Measurements from ENCODE around the gene ATP8A2. TPM values are rescaled to one million over a fixed set of nuclear protein-coding genes. Genes with fewer than 3 reads are reported as not detected.

Gene ATP8A2
- total RNA-seq, 1 donor from 2014 or later: 1.7 TPM

GRCh38 chr13:25701304-25701703 is 329.5 kb downstream of the ATP8A2 start:
- no peak overlapping the region for H3K27ac ChIP-seq
- intact Hi-C loops (cut with DNase I): no loop called here

GRCh38 chr13:25702386-25702785 is 330.6 kb downstream of the ATP8A2 start:
- intact Hi-C loops (cut with DNase I): no loop called here
- Histone ChIP-seq H3K9me3 (no peaks in the 10 kb centered on the region), H3K27me3 (ENCODE audit: low read depth) (no peaks in the 10 kb centered on the region), H3K4me1 (peaks cover under 1% of the 10 kb centered on the region), H3K4me3 (no peak overlapping the region), H3K27ac (no peak overlapping the region), H3K36me3 (no peaks in the 10 kb centered on the region)
- DNase-seq: no peak
- no peak for ATAC-seq
- TF ChIP-seq CTCF (IDR thresholded peaks at IDR 0.05): no peak

More at GRCh38 chr13:25701304-25701703, 329.5 kb downstream of the ATP8A2 start:
- H3K9me3 ChIP-seq: no peaks in the 10 kb centered on the region
- no peak overlapping the region for H3K4me3 ChIP-seq
- H3K4me1 ChIP-seq: no peaks in the 10 kb centered on the region
- no peak for TF ChIP-seq CTCF (IDR thresholded peaks at IDR 0.05)
- DNase-seq (no peak), ATAC-seq (peak; percentile 23 to 29)
- no peaks in the 10 kb centered on the region for H3K36me3 ChIP-seq
- no peaks in the 10 kb centered on the region for H3K27me3 ChIP-seq (ENCODE audit: low read depth)

GRCh38 chr13:25707726-25708125 is 336.0 kb downstream of the ATP8A2 start:
- no peak for DNase-seq

GRCh38 chr13:25708268-25708667 is 336.5 kb downstream of the ATP8A2 start:
- no peak overlapping the region for H3K4me3 ChIP-seq
- no peaks in the 10 kb centered on the region for H3K36me3 ChIP-seq
- H3K4me1 ChIP-seq: peaks cover 6% of the 10 kb centered on the region
- no peak overlapping the region for H3K27ac ChIP-seq
- H3K27me3 ChIP-seq (ENCODE audit: low read depth): no peaks in the 10 kb centered on the region
- no peak for ATAC-seq
- TF ChIP-seq CTCF (IDR thresholded peaks at IDR 0.05): no peak
- no peaks in the 10 kb centered on the region for H3K9me3 ChIP-seq
- intact Hi-C loops (cut with DNase I): no loop called here
- DNase-seq: no peak

More at GRCh38 chr13:25707726-25708125, 336.0 kb downstream of the ATP8A2 start:
- intact Hi-C loops (cut with DNase I): no loop called here
- no peak for ATAC-seq
- no peaks in the 10 kb centered on the region for H3K27me3 ChIP-seq (ENCODE audit: low read depth)
- no peak overlapping the region for H3K4me3 ChIP-seq
- no peak for TF ChIP-seq CTCF (IDR thresholded peaks at IDR 0.05)
- H3K36me3 ChIP-seq: no peaks in the 10 kb centered on the region
- peaks cover 6% of the 10 kb centered on the region for H3K4me1 ChIP-seq
- H3K9me3 ChIP-seq: no peaks in the 10 kb centered on the region
- no peak overlapping the region for H3K27ac ChIP-seq

GRCh38 chr13:25709088-25709487 is 337.3 kb downstream of the ATP8A2 start:
- no peak for ATAC-seq
- DNase-seq: no peak
- intact Hi-C loops (cut with DNase I): no loop called here

More at GRCh38 chr13:25709088-25709487, 337.3 kb downstream of the ATP8A2 start:
- H3K9me3 ChIP-seq: no peaks in the 10 kb centered on the region
- H3K27ac ChIP-seq: no peak overlapping the region
- H3K36me3 ChIP-seq: no peaks in the 10 kb centered on the region
- peaks cover 6% of the 10 kb centered on the region for H3K4me1 ChIP-seq
- no peak for TF ChIP-seq CTCF (IDR thresholded peaks at IDR 0.05)
- H3K27me3 ChIP-seq (ENCODE audit: low read depth): no peaks in the 10 kb centered on the region
- H3K4me3 ChIP-seq: no peak overlapping the region

All from lower lobe of right lung (tissue), 2 donors.